Measurements from ENCODE around the gene PTGS1. TPM values are rescaled to one million over a fixed set of nuclear protein-coding genes. Genes with fewer than 3 reads are reported as not detected.

PTGS1 gene
- total and polyA plus RNA-seq, 5 donors: 4.5 to 29.2 (median 16.6) TPM

- 4% methylated on average over 90 of the region's 90 CpGs for WGBS
- peaks cover 7% of the 10 kb centered on the region for H3K4me1 ChIP-seq (ENCODE audit: control insufficient read depth, insufficient read depth, low read length)
- no peaks in the 10 kb centered on the region for H3K27me3 ChIP-seq (ENCODE audit: control insufficient read depth, insufficient read depth)
- peak overlapping the region; percentile 23 for H3K27ac ChIP-seq (ENCODE audit: low read length)
- ATAC-seq (peak; percentile 71 to 90), DNase-seq (peak; percentile 78 to 86 (median 85))
- no peaks in the 10 kb centered on the region for H3K9me3 ChIP-seq (ENCODE audit: control insufficient read depth, low read length)
- H3K4me3 ChIP-seq (ENCODE audit: low read length): peak overlapping the region; percentile 44
- intact Hi-C loops (cut with DNase I): loop anchor here in 1 of 4 donors (10.0 kb wide), 1 partner anchor 82 kb away; the partner anchor contains the start of genes MRRF and RBM18
Measured at GRCh38 chr9:122346478-122347347, 24.1 kb upstream of the PTGS1 start.

DNA sequence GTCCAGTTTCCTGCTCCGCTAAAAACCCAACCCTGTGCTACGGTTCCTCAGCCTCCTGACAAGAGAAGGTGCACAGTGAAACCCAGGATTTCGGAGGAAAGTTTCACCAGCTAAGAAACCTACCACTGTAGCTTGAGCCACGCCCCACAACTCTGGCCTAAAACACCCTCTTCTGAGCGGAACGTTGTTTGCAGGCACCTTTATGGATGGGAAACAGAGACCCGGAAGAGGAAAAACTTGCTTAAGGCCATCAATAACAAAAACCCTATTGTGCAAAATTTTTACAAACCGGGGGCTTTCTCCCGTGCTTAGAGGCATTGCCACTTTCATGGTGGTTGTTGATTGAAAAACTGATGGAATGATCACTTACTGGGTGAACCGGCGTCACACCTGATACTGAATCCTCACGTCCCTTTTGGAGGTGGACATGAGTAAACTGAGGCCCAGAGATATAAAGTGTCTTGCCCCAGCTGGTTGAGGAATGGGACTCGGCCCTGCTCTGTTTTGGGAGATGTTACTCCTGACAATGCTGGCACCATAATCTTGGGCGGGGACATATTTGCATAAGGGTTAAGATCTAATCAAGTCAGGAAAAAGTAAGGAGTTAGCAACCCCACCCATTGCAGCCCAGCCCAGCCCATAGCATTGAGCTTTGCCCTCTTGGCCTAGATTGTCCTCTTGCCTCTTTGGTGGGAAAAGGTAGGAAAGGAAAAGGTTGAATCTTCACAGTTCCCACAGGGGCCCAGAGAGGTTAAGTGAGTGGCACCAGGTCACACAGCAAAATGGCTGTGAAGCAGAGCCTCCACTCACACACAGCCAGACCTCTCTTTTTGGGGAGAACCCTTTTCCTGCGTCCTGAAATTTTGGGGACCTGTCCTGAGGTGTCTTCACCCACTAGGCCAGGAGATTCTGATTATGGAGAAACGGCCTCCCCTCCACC lies 23.2 kb upstream of the PTGS1 start:
- ATAC-seq: peak; percentile 2 to 40
- Histone ChIP-seq H3K9me3 (ENCODE audit: control insufficient read depth, low read length) (no peaks in the 10 kb centered on the region), H3K4me1 (ENCODE audit: control insufficient read depth, insufficient read depth, low read length) (peaks cover 7% of the 10 kb centered on the region), H3K4me3 (ENCODE audit: low read length) (peak overlapping the region; percentile 44), H3K27ac (ENCODE audit: low read length) (peak overlapping the region; percentile 28), H3K27me3 (ENCODE audit: control insufficient read depth, insufficient read depth) (no peaks in the 10 kb centered on the region)
- peak in 1 of 3 donors; percentile 65 for DNase-seq
- intact Hi-C loops (cut with DNase I): loop anchor here in 1 of 4 donors (10.0 kb wide), 1 partner anchor 83 kb away; the partner anchor contains the start of genes MRRF and RBM18
- 39% methylated on average over 16 of the region's 16 CpGs for WGBS

GRCh38 chr9:122348288-122348777 lies 22.5 kb upstream of the PTGS1 start:
- intact Hi-C loops (cut with DNase I): loop anchor here in 1 of 4 donors (10.0 kb wide), 1 partner anchor 84 kb away; the partner anchor contains the start of genes MRRF and RBM18
- no peak for ATAC-seq
- no peaks in the 10 kb centered on the region for H3K27me3 ChIP-seq (ENCODE audit: control insufficient read depth, insufficient read depth)
- no peak for DNase-seq
- 58% methylated on average over 12 of the region's 12 CpGs for WGBS
- H3K9me3 ChIP-seq (ENCODE audit: control insufficient read depth, low read length): no peaks in the 10 kb centered on the region
- H3K4me3 ChIP-seq (ENCODE audit: low read length): no peak overlapping the region
- peaks cover 7% of the 10 kb centered on the region for H3K4me1 ChIP-seq (ENCODE audit: control insufficient read depth, insufficient read depth, low read length)
- peak overlapping the region; percentile 15 for H3K27ac ChIP-seq (ENCODE audit: low read length)

GRCh38 chr9:122348791-122349190 lies 22.0 kb upstream of the PTGS1 start:
- 54% methylated on average over 2 of the region's 2 CpGs for WGBS
- Histone ChIP-seq H3K9me3 (ENCODE audit: control insufficient read depth, low read length) (no peaks in the 10 kb centered on the region), H3K27ac (ENCODE audit: low read length) (no peak overlapping the region), H3K27me3 (ENCODE audit: control insufficient read depth, insufficient read depth) (no peaks in the 10 kb centered on the region), H3K4me1 (ENCODE audit: control insufficient read depth, insufficient read depth, low read length) (peaks cover 7% of the 10 kb centered on the region), H3K4me3 (ENCODE audit: low read length) (no peak overlapping the region)
- intact Hi-C loops (cut with DNase I): loop anchor here in 2 of 4 donors (1.0 to 10.0 kb wide), 2 partner anchors 84 to 223 kb away; partner anchors contain the start of genes MRRF (in 1 of the 2) and RBM18 (in 1 of the 2)
- DNase-seq (no peak), ATAC-seq (no peak)

GRCh38 chr9:122349201-122349600 lies 21.6 kb upstream of the PTGS1 start:
- DNase-seq (no peak), ATAC-seq (no peak)
- 74% methylated on average over 4 of the region's 4 CpGs for WGBS
- Histone ChIP-seq H3K9me3 (ENCODE audit: control insufficient read depth, low read length) (no peaks in the 10 kb centered on the region), H3K4me3 (ENCODE audit: low read length) (no peak overlapping the region), H3K4me1 (ENCODE audit: control insufficient read depth, insufficient read depth, low read length) (peaks cover 7% of the 10 kb centered on the region), H3K27ac (ENCODE audit: low read length) (no peak overlapping the region), H3K27me3 (ENCODE audit: control insufficient read depth, insufficient read depth) (no peaks in the 10 kb centered on the region)
- intact Hi-C loops (cut with DNase I): loop anchor here in 2 of 4 donors (1.0 to 10.0 kb wide), 2 partner anchors 84 to 224 kb away; partner anchors contain the start of genes MRRF (in 1 of the 2) and RBM18 (in 1 of the 2)

- Histone ChIP-seq H3K27ac (ENCODE audit: low read length) (no peak overlapping the region), H3K9me3 (ENCODE audit: control insufficient read depth, low read length) (no peaks in the 10 kb centered on the region), H3K27me3 (ENCODE audit: control insufficient read depth, insufficient read depth) (no peaks in the 10 kb centered on the region), H3K4me1 (ENCODE audit: control insufficient read depth, insufficient read depth, low read length) (peaks cover 7% of the 10 kb centered on the region), H3K4me3 (ENCODE audit: low read length) (no peak overlapping the region)
- intact Hi-C loops (cut with DNase I): loop anchor here in 3 of 4 donors (1.0 to 10.0 kb wide), 5 partner anchors 225 to 256 kb away; partner anchors contain the start of gene TTLL11 (in 1 of the 3)
- peak; percentile 77 to 83 for ATAC-seq
- 39% methylated on average over 11 of the region's 11 CpGs for WGBS
- peak; percentile 84 to 93 (median 88) for DNase-seq
Measured at GRCh38 chr9:122350577-122351355, 20.1 kb upstream of the PTGS1 start.

- Histone ChIP-seq H3K9me3 (ENCODE audit: control insufficient read depth, low read length) (no peaks in the 10 kb centered on the region), H3K27ac (ENCODE audit: low read length) (no peak overlapping the region), H3K4me3 (ENCODE audit: low read length) (no peak overlapping the region), H3K4me1 (ENCODE audit: control insufficient read depth, insufficient read depth, low read length) (no peaks in the 10 kb centered on the region), H3K27me3 (ENCODE audit: control insufficient read depth, insufficient read depth) (no peaks in the 10 kb centered on the region)
- intact Hi-C loops (cut with DNase I): loop anchor here in 1 of 4 donors (10.0 kb wide), 1 partner anchor 260 kb away; the partner anchor contains the start of gene TTLL11
- DNase-seq (peak in 2 of 3 donors; percentile 70), ATAC-seq (peak; percentile 42 to 55)
- WGBS: 80% methylated on average over 8 of the region's 8 CpGs
Measured at GRCh38 chr9:122354536-122355199, 16.2 kb upstream of the PTGS1 start.

DNA sequence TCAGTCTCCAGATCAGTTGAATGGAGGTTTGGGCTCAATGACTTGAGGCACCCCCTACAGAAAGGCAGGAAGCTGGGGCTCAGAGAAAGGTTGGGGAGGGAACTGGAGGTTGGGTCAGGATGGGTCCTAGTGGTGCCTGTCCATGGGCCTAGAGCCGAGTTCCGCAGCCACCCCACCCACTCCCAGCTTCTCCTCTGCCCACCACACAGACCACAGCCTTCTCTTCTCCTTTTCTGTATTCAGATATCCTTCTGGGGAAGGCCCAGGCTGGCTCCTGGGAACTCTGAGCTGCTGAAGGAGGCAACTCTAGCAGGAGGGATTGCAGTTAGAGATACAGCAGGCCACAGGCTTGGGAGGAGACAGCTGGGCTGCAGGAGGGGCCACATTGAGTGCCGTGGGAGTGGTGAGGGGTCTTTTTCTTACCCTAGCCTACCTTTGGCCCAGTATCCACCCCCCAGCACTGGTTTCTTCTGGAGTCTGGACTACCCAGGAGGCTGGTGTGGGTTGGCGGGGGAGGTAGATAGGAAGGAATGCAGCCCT lies 15.4 kb upstream of the PTGS1 start:
- intact Hi-C loops (cut with DNase I): loop anchor here in 1 of 4 donors (10.0 kb wide), 1 partner anchor 261 kb away; the partner anchor contains the start of gene TTLL11
- DNase-seq (peak in 1 of 3 donors; percentile 55), ATAC-seq (peak; percentile 13 to 38)
- Histone ChIP-seq H3K4me3 (ENCODE audit: low read length) (no peak overlapping the region), H3K4me1 (ENCODE audit: control insufficient read depth, insufficient read depth, low read length) (no peaks in the 10 kb centered on the region), H3K9me3 (ENCODE audit: control insufficient read depth, low read length) (no peaks in the 10 kb centered on the region), H3K27ac (ENCODE audit: low read length) (no peak overlapping the region), H3K27me3 (ENCODE audit: control insufficient read depth, insufficient read depth) (no peaks in the 10 kb centered on the region)
- WGBS: 86% methylated on average over 4 of the region's 4 CpGs

DNA sequence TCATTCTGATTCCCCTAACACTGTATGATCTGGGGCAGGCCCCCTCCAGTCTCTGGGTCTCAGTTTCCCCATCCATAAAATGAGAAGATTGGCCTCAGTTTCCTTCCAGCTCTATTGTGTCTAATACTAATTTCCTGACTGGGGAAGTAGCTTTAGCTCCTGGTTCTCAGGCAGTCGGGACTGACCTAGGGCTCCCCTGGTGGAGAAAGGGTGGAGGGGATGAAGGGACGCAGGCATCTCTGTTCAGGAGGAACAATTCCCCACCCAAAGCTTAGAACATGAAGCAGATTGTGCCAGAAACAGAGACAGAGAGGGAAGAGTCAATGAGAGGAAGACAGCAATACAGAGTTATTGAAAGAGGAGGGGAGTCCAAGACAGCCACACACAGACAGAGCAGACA lies 14.2 kb upstream of the PTGS1 start:
- WGBS: 35% methylated on average over 2 of the region's 2 CpGs
- Histone ChIP-seq H3K4me1 (ENCODE audit: control insufficient read depth, insufficient read depth, low read length) (no peaks in the 10 kb centered on the region), H3K27me3 (ENCODE audit: control insufficient read depth, insufficient read depth) (no peaks in the 10 kb centered on the region), H3K4me3 (ENCODE audit: low read length) (no peak overlapping the region), H3K9me3 (ENCODE audit: control insufficient read depth, low read length) (no peaks in the 10 kb centered on the region), H3K27ac (ENCODE audit: low read length) (no peak overlapping the region)
- DNase-seq (no peak), ATAC-seq (no peak)
- intact Hi-C loops (cut with DNase I): loop anchor here in 1 of 4 donors (10.0 kb wide), 1 partner anchor 262 kb away; the partner anchor contains the start of gene TTLL11

Data from right cardiac atrium (tissue), 5 donors.